Psoas muscle (tissue), 8 donors: ENCODE measurements around the gene TMSB15C. TPM values are rescaled to one million over a fixed set of nuclear protein-coding genes. Genes with fewer than 3 reads are reported as not detected.
"Not testable (repeated sequence)": the region's sequence is repeated elsewhere in the genome, so short reads cannot be mapped to it uniquely, and the experiment has no call there.

Experiments used
- ATAC-seq, 4 donors: fragments of 200-7000 bp; cut with Tn5 transposase; one replicate each; pipeline ENCODE4 v1.9.1; 2020; ENCODE audit warnings: moderate library complexity in 3 of 4, mild to moderate bottlenecking in 2 of 4
- DNase-seq, 2 donors: peaks; one replicate each; pipeline ENCODE4 v3.0.0-alpha.2; 2020
- H3K27ac ChIP-seq: fragments of 200-600 bp; one replicate; pipeline ENCODE4 v1.8.0; 2022
- H3K27me3 ChIP-seq, 3 donors: fragments of 200-600 bp in 1 of 3; one replicate each; pipeline versions ENCODE4 v1.6.1 to v1.8.0; 2013 to 2022; ENCODE audit warnings: low read length in 2 of 3, mild to moderate bottlenecking in 2 of 3, moderate library complexity in 1 of 3; ENCODE audit not compliant: insufficient read depth in 3 of 3
- H3K36me3 ChIP-seq, 2 donors: fragments of 200-600 bp in 1 of 2; one replicate each; pipeline versions ENCODE4 v1.6.1 to v1.8.0; 2013 to 2022; ENCODE audit warnings: low read depth in 1 of 2, mild to moderate bottlenecking in 1 of 2, moderate library complexity in 1 of 2; ENCODE audit not compliant: insufficient read depth in 1 of 2
- H3K4me1 ChIP-seq: fragments of 200-600 bp; one replicate; pipeline ENCODE4 v1.8.0; 2022
- H3K4me3 ChIP-seq: fragments of 200-600 bp; one replicate; pipeline ENCODE4 v1.8.0; 2022; ENCODE audit warnings: mild to moderate bottlenecking
- H3K9me3 ChIP-seq: fragments of 200-600 bp; one replicate; pipeline ENCODE4 v1.8.0; 2022
- WGBS, 3 donors: extraction: QIAGEN DNeasy Blood & Tissue Kit; methylation state at CpG; one replicate each; pipeline versions ENCODE4 v1.1.6 to v1.1.7; 2013; 5-methylcytosine and 5-hydroxymethylcytosine counted together
- intact Hi-C, 2 donors: fragments of 100-400 bp; cut with DNase I; formaldehyde crosslinking; loops; one replicate each; pipeline versions ENCODE4 v1.11.0 to v1.14.2; 2022
- polyA plus RNA-seq, 3 donors: library from polyadenylated mRNA; stranded (reverse); fragments of 200-250 nt; gene quantifications; one replicate each; pipeline ENCODE4 v1.2.3, GENCODE V29; 2013
- total RNA-seq, 4 donors: library from RNA; stranded (reverse); fragmentation: NEBNext Ultra II Directional in 2 of 4; extraction: Animal tissue kit (Norgen Biotek cat#: 25700) in 2 of 4; gene quantifications; one replicate each; pipeline versions ENCODE4 v1.2.1 to v1.2.4, GENCODE V29; 2021 to 2023
- TF ChIP-seq, protein P1 (sequence below): fragments of 200-600 bp; IDR thresholded peaks from one replicate; pipeline ENCODE4 v1.8.0; 2022; ENCODE audit warnings: antibody characterized with exemption
- donor health status: healthy with polysubstance abuse.
- donor health status: DM: no; HTN: no; CAD: no; lungs with moderate emphysema.
- donor health status: Bipolar disorder and iron deficiency.
- donor health status: healthy.
- donor health status: DM: yes; HTN: yes; CAD: no.
- donor health status: DM: no; HTN: no; CAD: no.
- donor health status: DM: no; HTN: no; CAD: no.
- donor health status: DM: yes; HTN: yes; CAD: no.

Gene TMSB15C
- total and polyA plus RNA-seq, 7 donors, result 0.05 to 0.35 (median 0.13) TPM; not detected in 1

DNA sequence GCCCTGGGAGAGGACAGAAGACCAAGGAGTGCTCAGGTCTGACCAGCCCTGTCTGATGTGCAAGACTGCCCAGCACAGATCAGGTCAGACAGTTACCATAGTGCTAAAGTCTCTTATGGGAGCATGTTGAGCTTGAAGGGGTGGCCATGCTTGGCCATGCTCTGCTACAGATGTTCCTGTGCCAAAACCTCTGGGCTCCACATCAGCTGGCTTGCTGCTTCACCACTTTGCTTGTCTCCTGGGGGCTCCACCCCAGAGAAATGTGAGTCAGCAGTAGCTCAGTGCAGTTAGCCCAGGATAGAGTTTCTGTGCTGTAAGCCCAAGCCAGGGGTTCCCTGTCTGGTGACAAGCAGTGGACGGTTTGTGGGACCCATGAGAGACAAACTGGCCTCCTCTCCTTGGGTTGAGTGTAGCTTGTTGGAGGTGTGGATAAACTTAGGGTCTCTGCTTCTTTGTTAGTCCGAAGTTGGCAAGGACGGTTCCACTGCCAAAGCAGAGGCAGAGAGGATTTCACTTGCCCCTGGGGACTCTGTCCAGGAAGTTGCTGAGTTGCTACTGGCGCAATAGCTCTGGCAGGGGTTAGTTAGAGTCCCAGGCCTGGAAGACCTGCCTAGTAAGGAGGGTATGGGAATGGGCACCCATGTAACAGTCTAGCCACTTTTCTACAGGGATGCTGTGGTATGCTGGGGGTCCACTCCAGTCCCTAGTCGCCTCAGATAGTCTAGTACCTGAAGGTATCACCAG lies 8.7 kb upstream of the TMSB15C start:
- no peak for ATAC-seq
- Histone ChIP-seq H3K4me1 (no peaks in the 10 kb centered on the region), H3K36me3 (no peaks in the 10 kb centered on the region), H3K4me3 (no peak overlapping the region), H3K9me3 (no peaks in the 10 kb centered on the region), H3K27ac (no peak overlapping the region), H3K27me3 (peaks cover 0 to 27% (median 0%) of the 10 kb centered on the region in 3 donors)
- no peak for DNase-seq
- TF ChIP-seq, protein P1, sequence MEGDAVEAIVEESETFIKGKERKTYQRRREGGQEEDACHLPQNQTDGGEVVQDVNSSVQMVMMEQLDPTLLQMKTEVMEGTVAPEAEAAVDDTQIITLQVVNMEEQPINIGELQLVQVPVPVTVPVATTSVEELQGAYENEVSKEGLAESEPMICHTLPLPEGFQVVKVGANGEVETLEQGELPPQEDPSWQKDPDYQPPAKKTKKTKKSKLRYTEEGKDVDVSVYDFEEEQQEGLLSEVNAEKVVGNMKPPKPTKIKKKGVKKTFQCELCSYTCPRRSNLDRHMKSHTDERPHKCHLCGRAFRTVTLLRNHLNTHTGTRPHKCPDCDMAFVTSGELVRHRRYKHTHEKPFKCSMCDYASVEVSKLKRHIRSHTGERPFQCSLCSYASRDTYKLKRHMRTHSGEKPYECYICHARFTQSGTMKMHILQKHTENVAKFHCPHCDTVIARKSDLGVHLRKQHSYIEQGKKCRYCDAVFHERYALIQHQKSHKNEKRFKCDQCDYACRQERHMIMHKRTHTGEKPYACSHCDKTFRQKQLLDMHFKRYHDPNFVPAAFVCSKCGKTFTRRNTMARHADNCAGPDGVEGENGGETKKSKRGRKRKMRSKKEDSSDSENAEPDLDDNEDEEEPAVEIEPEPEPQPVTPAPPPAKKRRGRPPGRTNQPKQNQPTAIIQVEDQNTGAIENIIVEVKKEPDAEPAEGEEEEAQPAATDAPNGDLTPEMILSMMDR, result no peak
- WGBS, 3 donors, result 46 to 57% (median 49%) methylated on average over 3 to 5 of the region's 5 CpGs
- intact Hi-C loops, result no loop called here

DNA sequence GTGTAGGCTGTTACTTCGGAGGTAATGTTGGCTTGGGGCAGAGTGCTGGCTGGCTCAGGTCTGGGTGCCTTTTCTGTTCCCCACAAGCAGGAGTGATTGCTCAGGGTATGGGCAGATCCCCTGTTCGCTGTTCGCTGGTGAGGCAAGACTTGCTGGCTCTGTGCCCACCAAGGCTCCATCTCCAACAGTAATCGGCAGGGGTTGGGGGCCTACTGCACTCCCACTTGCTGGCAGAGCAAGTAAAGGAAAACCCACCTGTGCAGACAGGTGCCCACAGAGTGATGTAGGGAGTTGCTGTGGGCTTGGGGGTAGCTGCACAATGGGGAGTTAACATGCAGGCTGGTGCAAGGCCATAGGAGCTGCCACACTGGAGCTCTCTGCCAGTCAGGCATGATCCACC lies 8.0 kb upstream of the TMSB15C start:
- WGBS, 3 donors, result 66 to 96% (median 81%) methylated on average over 3 to 4 of the region's 4 CpGs
- intact Hi-C loops, result no loop called here
- Histone ChIP-seq H3K36me3 (no peaks in the 10 kb centered on the region), H3K9me3 (no peaks in the 10 kb centered on the region), H3K4me3 (no peak overlapping the region), H3K27ac (no peak overlapping the region), H3K4me1 (no peaks in the 10 kb centered on the region), H3K27me3 (peaks cover 0 to 21% (median 0%) of the 10 kb centered on the region in 3 donors)
- TF ChIP-seq, protein P1, result no peak
- no peak for ATAC-seq
- no peak for DNase-seq

DNA sequence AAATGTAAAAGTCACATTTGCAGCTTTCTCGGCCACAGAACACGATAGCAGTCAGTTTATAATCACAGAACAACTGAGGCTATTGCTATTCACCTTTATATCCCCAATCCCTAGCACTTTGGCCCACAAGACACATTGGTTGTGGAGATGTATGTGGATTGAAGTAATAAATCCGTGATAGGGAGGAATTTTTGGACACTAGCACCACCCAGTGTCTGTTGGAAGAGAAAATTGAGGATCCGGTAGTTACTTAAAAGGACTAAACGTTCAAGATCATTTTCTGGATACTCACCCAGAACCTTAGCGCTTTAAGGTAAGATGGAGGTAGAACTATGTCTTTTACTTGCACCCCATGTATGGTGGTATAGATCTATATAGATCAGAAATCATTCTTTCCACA lies 1.8 kb upstream of the TMSB15C start:
- WGBS, 3 donors, result no CpG with 5 or more reads among the region's 6 CpGs
- H3K27me3 ChIP-seq, H3K36me3 ChIP-seq, H3K9me3 ChIP-seq, H3K4me1 ChIP-seq, ATAC-seq, H3K4me3 ChIP-seq, H3K27ac ChIP-seq, DNase-seq, intact Hi-C loops: not testable (repeated sequence)

DNA sequence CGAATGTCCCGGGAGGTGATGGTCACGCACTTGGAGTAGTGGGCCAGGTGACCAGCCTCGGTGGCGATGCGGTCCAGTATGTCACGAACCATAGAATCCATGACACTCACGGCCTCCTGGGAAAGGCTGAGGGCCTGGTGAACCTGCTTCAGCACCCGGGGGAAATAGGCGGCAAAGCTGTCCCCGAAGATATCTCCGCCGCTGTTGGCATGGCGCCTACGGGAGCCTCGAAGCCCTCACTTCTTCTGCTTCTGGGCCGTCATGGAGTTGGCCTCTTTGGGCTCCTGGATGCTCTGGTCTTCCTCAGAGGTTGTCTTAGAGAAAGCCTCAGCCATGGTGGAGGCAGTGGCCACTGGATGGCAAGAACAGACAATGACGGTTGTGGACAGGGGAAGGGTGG lies 13.4 kb downstream of the TMSB15C start:
- H3K4me3 ChIP-seq, H3K4me1 ChIP-seq, H3K27me3 ChIP-seq, DNase-seq, ATAC-seq, H3K27ac ChIP-seq, H3K9me3 ChIP-seq, H3K36me3 ChIP-seq, intact Hi-C loops: not testable (repeated sequence)
- 94 to 95% (median 95%) methylated on average over 7 to 9 of the region's 18 CpGs for WGBS, 3 donors

DNA sequence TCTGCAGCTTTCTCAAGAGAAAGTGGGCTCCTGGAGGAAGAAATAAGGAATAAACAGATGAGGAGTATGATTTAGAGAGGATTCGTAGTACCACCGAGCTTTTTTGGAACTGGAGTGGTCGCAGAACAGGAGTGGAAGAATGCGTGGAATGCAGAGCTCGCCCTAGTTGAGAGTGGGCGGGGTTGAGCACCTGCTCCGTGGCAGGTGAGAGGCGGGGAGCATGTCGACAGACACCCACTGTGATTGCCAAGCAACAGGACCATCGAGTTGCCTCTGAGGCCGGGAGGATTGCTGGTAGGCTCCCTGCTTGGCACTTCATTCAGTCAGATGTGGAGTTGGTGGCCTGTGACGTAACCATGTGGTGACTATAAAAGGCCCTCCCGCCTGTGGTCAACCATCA lies 21.1 kb downstream of the TMSB15C start:
- H3K4me1 ChIP-seq, H3K27ac ChIP-seq, intact Hi-C loops, H3K9me3 ChIP-seq, H3K4me3 ChIP-seq, H3K27me3 ChIP-seq, ATAC-seq, H3K36me3 ChIP-seq, DNase-seq: not testable (repeated sequence)
- no CpG with 5 or more reads among the region's 13 CpGs for WGBS, 3 donors

DNA sequence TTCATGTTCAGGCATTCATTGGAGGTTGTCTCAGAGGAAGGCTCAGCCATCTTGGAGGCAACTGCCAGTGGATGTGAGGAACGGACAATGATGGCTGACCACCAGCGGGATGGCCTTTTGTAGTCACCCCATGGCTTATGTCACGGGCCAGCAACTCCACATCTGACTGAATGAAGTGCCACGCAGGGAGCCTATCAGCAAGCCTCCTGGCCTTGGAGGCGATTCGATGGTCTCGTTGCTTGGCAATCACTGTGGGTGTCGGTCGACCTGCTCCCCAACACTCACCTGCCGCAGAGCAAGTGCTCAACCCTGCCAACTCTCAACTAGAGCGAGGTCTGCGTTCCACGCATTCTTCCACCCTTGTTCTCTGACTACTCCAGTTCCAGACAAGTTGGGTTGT lies 28.9 kb downstream of the TMSB15C start:
- Histone ChIP-seq H3K9me3 (no peaks in the 10 kb centered on the region), H3K36me3 (no peaks in the 10 kb centered on the region), H3K27ac (no peak overlapping the region), H3K27me3 (no peaks in the 10 kb centered on the region), H3K4me1 (no peaks in the 10 kb centered on the region), H3K4me3 (no peak overlapping the region)
- ATAC-seq (no peak), DNase-seq (no peak)
- 88 to 94% (median 93%) methylated on average over 10 to 13 of the region's 13 CpGs for WGBS, 3 donors
- TF ChIP-seq, protein P1, result no peak
- intact Hi-C loops, result no loop called here
